Caco-2 (cell line): ENCODE data around the gene HP1BP3. TPM values are rescaled to one million over a fixed set of nuclear protein-coding genes. Genes with fewer than 3 reads are reported as not detected.

Experiments used
- BruUV-seq: library from RNA; stranded (reverse); fragments of 400-500 nt; replicated peaks from 2 replicates; lab custom pipeline; 2021; lab: Mats Ljungman, UMichigan
- CTCF ChIA-PET: fragments of 300-600 bp; sonication (Branson Sonifier 250); formaldehyde crosslinking; loops from one replicate; lab custom pipeline; 2022; ENCODE audit warnings: antibody characterized with exemption; lab: Charles Lee
- POLR2A ChIA-PET: fragments of 300-600 bp; sonication (Branson Sonifier 250); formaldehyde crosslinking; loops from one replicate; lab custom pipeline; 2022; ENCODE audit warnings: antibody characterized with exemption; lab: Charles Lee
- DNase-seq, 2 experiments: peaks; one replicate each; pipeline versions ENCODE4 v3.0.0 to v3.0.0-alpha.2; 2020 to 2022
- H3K27me3 ChIP-seq: replicated peaks from 2 replicates; pipeline ENCODE4 v1.6.0; 2011; ENCODE audit warnings: low read length; ENCODE audit not compliant: control insufficient read depth, insufficient read depth
- H3K36me3 ChIP-seq: 2 replicates; pipeline ENCODE4 v1.5.1; 2011; ENCODE audit warnings: low read length; ENCODE audit not compliant: control insufficient read depth, insufficient read depth
- H3K4me1 ChIP-seq: fragments of 250-450 bp; sonication (Bioruptor Pico); 2 replicates; pipeline ENCODE4 v1.5.1; 2020; ENCODE audit warnings: mild to moderate bottlenecking
- H3K4me3 ChIP-seq: 2 replicates; pipeline ENCODE4 v1.5.1; 2011; ENCODE audit warnings: low read depth, mild to moderate bottlenecking, control low read depth, low read length
- H3K9me3 ChIP-seq: fragments of 250-450 bp; sonication (Bioruptor Pico); 2 replicates; pipeline ENCODE4 v1.5.1; 2020; ENCODE audit warnings: mild to moderate bottlenecking, moderate library complexity
- H3K27ac Mint-ChIP-seq: one replicate; pipeline ENCODE4 v1.8.0; 2022; ENCODE audit warnings: mixed read lengths; ENCODE audit not compliant: unreplicated experiment
- H3K27me3 Mint-ChIP-seq: one replicate; pipeline ENCODE4 v1.8.0; 2022; ENCODE audit warnings: mixed read lengths; ENCODE audit not compliant: insufficient read depth, unreplicated experiment
- H3K36me3 Mint-ChIP-seq: one replicate; pipeline ENCODE4 v1.8.0; 2022; ENCODE audit warnings: mild to moderate bottlenecking, mixed read lengths; ENCODE audit not compliant: insufficient read depth, unreplicated experiment
- H3K4me1 Mint-ChIP-seq: one replicate; pipeline ENCODE4 v1.8.0; 2022; ENCODE audit warnings: low read depth, mixed read lengths; ENCODE audit not compliant: unreplicated experiment
- H3K4me3 Mint-ChIP-seq: one replicate; pipeline ENCODE4 v1.8.0; 2022; ENCODE audit warnings: mild to moderate bottlenecking, moderate library complexity, mixed read lengths; ENCODE audit not compliant: unreplicated experiment
- H3K9me3 Mint-ChIP-seq: one replicate; pipeline ENCODE4 v1.8.0; 2022; ENCODE audit warnings: mixed read lengths; ENCODE audit not compliant: unreplicated experiment
- intact Hi-C: fragments of 100-400 bp; cut with micrococcal nuclease; formaldehyde crosslinking; loops from one replicate; pipeline ENCODE4 v1.10.0; 2022; ENCODE audit not compliant: unreplicated experiment
- total RNA-seq: library from RNA; stranded (reverse); gene quantifications from 2 replicates; pipeline ENCODE4 v1.2.3, GENCODE V29; 2022
- TF ChIP-seq, protein P1 (sequence below), 2 experiments: fragments of 200-600 bp in 1 of 2; IDR thresholded peaks; 1 replicate in 1 of 2; 2 replicates in 1 of 2; pipeline versions ENCODE4 v1.5.1 to v1.8.0; 2011 to 2022; ENCODE audit warnings: antibody characterized with exemption in 1 of 2, control low read depth in 1 of 2, inconsistent platforms in 1 of 2, low read depth in 1 of 2, low read length in 1 of 2, mild to moderate bottlenecking in 1 of 2, moderate library complexity in 1 of 2; ENCODE audit not compliant: insufficient read depth in 1 of 2, severe bottlenecking in 1 of 2, unreplicated experiment in 1 of 2

HP1BP3 gene
- total RNA-seq, 1 experiment from 2014 or later = 240 TPM

DNA sequence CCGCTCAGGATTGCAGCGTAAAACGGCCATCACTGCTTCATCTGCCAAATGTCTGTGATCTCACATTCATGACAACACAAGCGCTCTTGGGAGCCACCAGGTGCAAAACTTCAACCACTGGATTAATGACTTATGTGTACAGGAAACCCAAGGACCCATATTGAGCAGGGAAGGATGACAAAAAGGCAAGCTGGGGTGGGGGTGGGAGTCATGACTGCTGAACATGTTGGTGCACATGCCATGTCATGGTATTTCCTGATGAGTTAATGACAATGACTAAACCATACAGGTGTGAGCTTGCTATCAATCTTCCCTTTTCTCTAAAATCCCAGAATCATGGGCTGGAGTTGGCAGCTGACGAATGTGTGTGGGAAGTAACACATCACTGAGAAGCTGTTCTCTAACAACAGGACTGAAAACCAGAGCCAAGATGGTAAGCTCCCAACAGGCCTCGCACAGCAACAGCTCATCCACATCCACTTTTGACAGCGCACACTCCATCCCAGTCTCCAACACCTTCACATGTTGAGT is 51.5 kb downstream of the HP1BP3 start:
- Mint-ChIP-seq H3K36me3 (peaks cover 42% of the 10 kb centered on the region), H3K9me3 (no peaks in the 10 kb centered on the region), H3K27ac (peak overlapping the region; percentile 26), H3K27me3 (no peaks in the 10 kb centered on the region), H3K4me3 (no peak overlapping the region), H3K4me1 (no peaks in the 10 kb centered on the region)
- peaks cover 2% of the 10 kb centered on the region; the same call in 1 of the 2 replicates for H3K36me3 ChIP-seq
- BruUV-seq = no TSS peak
- H3K9me3 ChIP-seq = no peaks in the 10 kb centered on the region
- TF ChIP-seq, protein P1, sequence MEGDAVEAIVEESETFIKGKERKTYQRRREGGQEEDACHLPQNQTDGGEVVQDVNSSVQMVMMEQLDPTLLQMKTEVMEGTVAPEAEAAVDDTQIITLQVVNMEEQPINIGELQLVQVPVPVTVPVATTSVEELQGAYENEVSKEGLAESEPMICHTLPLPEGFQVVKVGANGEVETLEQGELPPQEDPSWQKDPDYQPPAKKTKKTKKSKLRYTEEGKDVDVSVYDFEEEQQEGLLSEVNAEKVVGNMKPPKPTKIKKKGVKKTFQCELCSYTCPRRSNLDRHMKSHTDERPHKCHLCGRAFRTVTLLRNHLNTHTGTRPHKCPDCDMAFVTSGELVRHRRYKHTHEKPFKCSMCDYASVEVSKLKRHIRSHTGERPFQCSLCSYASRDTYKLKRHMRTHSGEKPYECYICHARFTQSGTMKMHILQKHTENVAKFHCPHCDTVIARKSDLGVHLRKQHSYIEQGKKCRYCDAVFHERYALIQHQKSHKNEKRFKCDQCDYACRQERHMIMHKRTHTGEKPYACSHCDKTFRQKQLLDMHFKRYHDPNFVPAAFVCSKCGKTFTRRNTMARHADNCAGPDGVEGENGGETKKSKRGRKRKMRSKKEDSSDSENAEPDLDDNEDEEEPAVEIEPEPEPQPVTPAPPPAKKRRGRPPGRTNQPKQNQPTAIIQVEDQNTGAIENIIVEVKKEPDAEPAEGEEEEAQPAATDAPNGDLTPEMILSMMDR (IDR thresholded peaks at IDR 0.05; ENCODE audit: insufficient read depth in 1 of 2, low read depth in 1 of 2, low read length in 1 of 2, severe bottlenecking in 1 of 2, unreplicated experiment in 1 of 2) = no peak
- H3K4me1 ChIP-seq = peaks cover 6% of the 10 kb centered on the region; the same call in 1 of the 2 replicates
- DNase-seq = no peak
- ChIA-PET POLR2A (no interaction called here), CTCF (interaction anchor here (0.6 kb wide), 2 partner anchors 15 to 20 kb away, joined by 3 to 5 read pairs; no protein-coding TSS in a partner anchor)
- intact Hi-C loops = no loop called here
- H3K27me3 ChIP-seq = no peaks in the 10 kb centered on the region
- H3K4me3 ChIP-seq = no peak overlapping the region

GRCh38 chr1:20733360-20733975 is 53.6 kb downstream of the HP1BP3 start:
- H3K4me3 ChIP-seq = peak overlapping the region; percentile 39

More at GRCh38 chr1:20733360-20733975, 53.6 kb downstream of the HP1BP3 start:
- DNase-seq = no peak
- Histone ChIP-seq H3K27me3 (no peaks in the 10 kb centered on the region), H3K9me3 (no peaks in the 10 kb centered on the region), H3K36me3 (peaks cover 2% of the 10 kb centered on the region; the same call in 1 of the 2 replicates), H3K4me1 (peaks cover 6% of the 10 kb centered on the region; the same call in 1 of the 2 replicates)
- Mint-ChIP-seq H3K27me3 (no peaks in the 10 kb centered on the region), H3K36me3 (peaks cover 34% of the 10 kb centered on the region), H3K4me1 (peaks cover 6% of the 10 kb centered on the region), H3K9me3 (no peaks in the 10 kb centered on the region), H3K27ac (peak overlapping the region; percentile 55), H3K4me3 (peak overlapping the region; percentile 95)
- BruUV-seq = TSS peak; percentile 77
- intact Hi-C loops = loop anchor here (1.0 kb wide), 1 partner anchor 37 kb away; no protein-coding TSS in a partner anchor
- TF ChIP-seq, protein P1 (IDR thresholded peaks at IDR 0.05; ENCODE audit: insufficient read depth in 1 of 2, low read depth in 1 of 2, low read length in 1 of 2, severe bottlenecking in 1 of 2, unreplicated experiment in 1 of 2) = no peak
- ChIA-PET POLR2A (interaction anchor here (1.0 kb wide), 1 partner anchor 53 kb away, joined by 6 read pairs; the partner anchor contains the start of gene HP1BP3), CTCF (interaction anchor here (0.6 to 1.1 kb wide), 3 partner anchors 16 to 854 kb away, joined by 4 read pairs; partner anchors contain the start of gene KIF17)
